OCI-LY1 (cell line): ENCODE data around the gene BRME1.
"Not testable (repeated sequence)": the region's sequence is repeated elsewhere in the genome, so short reads cannot be mapped to it uniquely, and the experiment has no call there.

Source experiments
- H2AFZ ChIP-seq: fragments of 200-600 bp; sonication (generic), shearing (Covaris generic); 2 replicates; pipeline ENCODE4 v1.6.0; 2014; ENCODE audit warnings: antibody characterized with exemption, mild to moderate bottlenecking, low read length
- H3F3A ChIP-seq: fragments of 200-600 bp; sonication (generic), shearing (Covaris generic); 2 replicates; pipeline ENCODE4 v1.6.0; 2014; ENCODE audit warnings: mild to moderate bottlenecking, antibody characterized with exemption, low read length, moderate library complexity; ENCODE audit not compliant: insufficient read depth
- H3K27ac ChIP-seq: fragments of 200-600 bp; sonication (generic); 2 replicates; pipeline ENCODE4 v1.5.1; 2014; ENCODE audit warnings: low read length, mixed run types, mild to moderate bottlenecking, low read depth; ENCODE audit not compliant: poor library complexity, severe bottlenecking
- H3K27me3 ChIP-seq: fragments of 200-600 bp; sonication (generic); 2 replicates; pipeline ENCODE4 v1.6.0; 2014; ENCODE audit warnings: antibody characterized with exemption, mild to moderate bottlenecking, low read length, moderate library complexity; ENCODE audit not compliant: insufficient read depth
- H3K36me3 ChIP-seq: fragments of 200-600 bp; sonication (generic); 2 replicates; pipeline ENCODE4 v1.6.1; 2014; ENCODE audit warnings: mild to moderate bottlenecking, antibody characterized with exemption, low read length, moderate library complexity, mixed read lengths; ENCODE audit not compliant: insufficient read depth
- H3K4me1 ChIP-seq: fragments of 200-600 bp; sonication (generic); 2 replicates; pipeline ENCODE4 v1.5.1; 2014; ENCODE audit warnings: mild to moderate bottlenecking, low read length, moderate library complexity; ENCODE audit not compliant: insufficient read depth, severe bottlenecking
- H3K4me2 ChIP-seq: fragments of 200-600 bp; sonication (generic), shearing (Covaris generic); 2 replicates; pipeline ENCODE4 v1.6.1; 2014; ENCODE audit warnings: low read length
- H3K4me3 ChIP-seq: fragments of 200-600 bp; sonication (generic); 2 replicates; pipeline ENCODE4 v1.5.1; 2014; ENCODE audit warnings: low read length, low read depth, mild to moderate bottlenecking, mixed read lengths; ENCODE audit not compliant: poor library complexity, severe bottlenecking
- H3K79me2 ChIP-seq: fragments of 200-600 bp; shearing (Covaris generic); 2 replicates; pipeline ENCODE4 v1.6.1; 2016; ENCODE audit warnings: mixed run types, low read length, mixed read lengths; ENCODE audit not compliant: insufficient read depth
- H3K9ac ChIP-seq: fragments of 200-600 bp; sonication (generic), shearing (Covaris generic); 2 replicates; pipeline ENCODE4 v1.6.1; 2014; ENCODE audit warnings: mild to moderate bottlenecking, low read length, mixed read lengths
- H3K9me2 ChIP-seq: fragments of 200-600 bp; sonication (generic), shearing (Covaris generic); 2 replicates; pipeline ENCODE4 v1.6.1; 2014; ENCODE audit warnings: low read depth, mild to moderate bottlenecking, low read length, mixed read lengths
- H3K9me3 ChIP-seq: fragments of 200-600 bp; shearing (Covaris generic); 2 replicates; pipeline ENCODE4 v1.6.1; 2014; ENCODE audit warnings: low read length, mixed read lengths
- H4K20me1 ChIP-seq: fragments of 200-600 bp; sonication (generic), shearing (Covaris generic); 2 replicates; pipeline ENCODE4 v1.6.0; 2016; ENCODE audit warnings: mild to moderate bottlenecking, low read length; ENCODE audit not compliant: insufficient read depth
- CTCF ChIP-seq: fragments of 200-600 bp; sonication (generic), shearing (Covaris generic); IDR thresholded peaks from 2 replicates; pipeline ENCODE4 v1.5.1; 2017; ENCODE audit warnings: mild to moderate bottlenecking, antibody characterized with exemption, low read length, moderate library complexity, mixed read lengths
- EZH2 ChIP-seq: fragments of 200-600 bp; sonication (generic), shearing (Covaris generic); IDR thresholded peaks from 2 replicates; pipeline ENCODE4 v1.8.0; 2017; ENCODE audit warnings: borderline replicate concordance, mixed run types, mild to moderate bottlenecking, antibody characterized with exemption, low read length, moderate library complexity, mixed read lengths

BRME1 gene

GRCh38 chr19:13856497-13856896 lies 49.4 kb downstream of the BRME1 start:
- H3K4me2 ChIP-seq: no peak overlapping the region
- no peak overlapping the region for H3K4me3 ChIP-seq
- H2AFZ ChIP-seq: no peak overlapping the region
- H3K9ac ChIP-seq: no peak overlapping the region
- H3K4me1 ChIP-seq: no peaks in the 10 kb centered on the region
- H3F3A ChIP-seq: no peaks in the 10 kb centered on the region
- TF ChIP-seq EZH2 (no peak), CTCF (no peak)
- no peak overlapping the region for H3K27ac ChIP-seq
- H4K20me1 ChIP-seq: no peaks in the 10 kb centered on the region
- peaks cover 4% of the 10 kb centered on the region; the same call in 1 of the 2 replicates for H3K27me3 ChIP-seq
- no peaks in the 10 kb centered on the region for H3K9me3 ChIP-seq
- no peaks in the 10 kb centered on the region for H3K36me3 ChIP-seq
- no peaks in the 10 kb centered on the region for H3K79me2 ChIP-seq
- H3K9me2 ChIP-seq: no peaks in the 10 kb centered on the region

GRCh38 chr19:13852171-13852707 lies 53.7 kb downstream of the BRME1 start:
- peaks cover 10% of the 10 kb centered on the region for H3K4me1 ChIP-seq
- H3K4me2 ChIP-seq, H4K20me1 ChIP-seq, H3K27ac ChIP-seq, H3K9ac ChIP-seq, H3K36me3 ChIP-seq, H3K9me3 ChIP-seq, H3K27me3 ChIP-seq, H3K79me2 ChIP-seq, H3F3A ChIP-seq, H3K9me2 ChIP-seq, H2AFZ ChIP-seq, H3K4me3 ChIP-seq: not testable (repeated sequence)

- not testable (repeated sequence) for H3K4me2 ChIP-seq, H3K27me3 ChIP-seq, H4K20me1 ChIP-seq, H3F3A ChIP-seq, H2AFZ ChIP-seq, H3K4me3 ChIP-seq, H3K27ac ChIP-seq, H3K9me2 ChIP-seq, H3K9me3 ChIP-seq, H3K36me3 ChIP-seq, H3K79me2 ChIP-seq, H3K9ac ChIP-seq
- H3K4me1 ChIP-seq: peaks cover 15% of the 10 kb centered on the region
Observed at GRCh38 chr19:13851734-13852114, 54.2 kb downstream of the BRME1 start.

GRCh38 chr19:13850910-13851733 lies 54.8 kb downstream of the BRME1 start:
- Histone ChIP-seq H3K27me3 (0 out of 2 replicates have a peak, but pooled peaks cover 3% of the 10 kb centered on the region), H3K4me2 (no peak overlapping the region), H3K36me3 (no peaks in the 10 kb centered on the region), H3K27ac (no peak overlapping the region), H4K20me1 (no peaks in the 10 kb centered on the region), H3K9me2 (no peaks in the 10 kb centered on the region), H2AFZ (no peak overlapping the region), H3K4me1 (peaks cover 21% of the 10 kb centered on the region), H3K4me3 (no peak overlapping the region), H3K9ac (no peak overlapping the region), H3K79me2 (no peaks in the 10 kb centered on the region), H3F3A (no peaks in the 10 kb centered on the region), H3K9me3 (no peaks in the 10 kb centered on the region)
- no peak for TF ChIP-seq EZH2
- no peak for TF ChIP-seq CTCF
